SHP77 (cell line): ENCODE data around the gene NEK7.

Source experiments
- DNase-seq, 2 experiments: peaks; one replicate each; lab custom pipeline; 2025; lab: John Stamatoyannopoulos, UW

The NEK7 gene

GRCh38 chr1:198147216-198147615 is 9.6 kb upstream of the NEK7 start:
- DNase-seq = no peak

GRCh38 chr1:198150369-198150768 is 6.4 kb upstream of the NEK7 start:
- DNase-seq = no peak

GRCh38 chr1:198151688-198152087 is 5.1 kb upstream of the NEK7 start:
- DNase-seq = no peak

- DNase-seq = no peak
These were observed 3.7 kb upstream of the NEK7 start for GRCh38 chr1:198153103-198153502.

GRCh38 chr1:198153804-198154203 is 3.0 kb upstream of the NEK7 start:
- no peak for DNase-seq

GRCh38 chr1:198155253-198155652 is 1.5 kb upstream of the NEK7 start:
- no peak for DNase-seq

GRCh38 chr1:198156111-198156744 is 570 bp upstream of the NEK7 start:
- DNase-seq = peak; percentile 37 to 72

- peak; percentile 90 for DNase-seq
These were observed 546 bp downstream of the NEK7 start for GRCh38 chr1:198157241-198157846.

GRCh38 chr1:198157847-198158725 is 1.3 kb downstream of the NEK7 start:
- no peak for DNase-seq

- DNase-seq = peak; percentile 85 to 90
These were observed 2.2 kb downstream of the NEK7 start for GRCh38 chr1:198158735-198159589.

GRCh38 chr1:198160222-198160621 is 3.4 kb downstream of the NEK7 start:
- no peak for DNase-seq

GRCh38 chr1:198160946-198161614 is 4.3 kb downstream of the NEK7 start:
- no peak for DNase-seq

GRCh38 chr1:198161718-198162090 is 4.9 kb downstream of the NEK7 start:
- DNase-seq = no peak

- DNase-seq = no peak
These were observed 5.4 kb downstream of the NEK7 start for GRCh38 chr1:198162091-198162767.

GRCh38 chr1:198165927-198166647 is 9.3 kb downstream of the NEK7 start:
- no peak for DNase-seq

GRCh38 chr1:198166900-198167299 is 10.1 kb downstream of the NEK7 start:
- no peak for DNase-seq

- no peak for DNase-seq
These were observed 10.7 kb downstream of the NEK7 start for GRCh38 chr1:198167436-198167934.

GRCh38 chr1:198168227-198168626 is 11.4 kb downstream of the NEK7 start:
- DNase-seq = no peak

GRCh38 chr1:198169672-198170071 is 12.9 kb downstream of the NEK7 start:
- no peak for DNase-seq
